ENCODE measurements around the gene SIX1.

Gene SIX1

DNA sequence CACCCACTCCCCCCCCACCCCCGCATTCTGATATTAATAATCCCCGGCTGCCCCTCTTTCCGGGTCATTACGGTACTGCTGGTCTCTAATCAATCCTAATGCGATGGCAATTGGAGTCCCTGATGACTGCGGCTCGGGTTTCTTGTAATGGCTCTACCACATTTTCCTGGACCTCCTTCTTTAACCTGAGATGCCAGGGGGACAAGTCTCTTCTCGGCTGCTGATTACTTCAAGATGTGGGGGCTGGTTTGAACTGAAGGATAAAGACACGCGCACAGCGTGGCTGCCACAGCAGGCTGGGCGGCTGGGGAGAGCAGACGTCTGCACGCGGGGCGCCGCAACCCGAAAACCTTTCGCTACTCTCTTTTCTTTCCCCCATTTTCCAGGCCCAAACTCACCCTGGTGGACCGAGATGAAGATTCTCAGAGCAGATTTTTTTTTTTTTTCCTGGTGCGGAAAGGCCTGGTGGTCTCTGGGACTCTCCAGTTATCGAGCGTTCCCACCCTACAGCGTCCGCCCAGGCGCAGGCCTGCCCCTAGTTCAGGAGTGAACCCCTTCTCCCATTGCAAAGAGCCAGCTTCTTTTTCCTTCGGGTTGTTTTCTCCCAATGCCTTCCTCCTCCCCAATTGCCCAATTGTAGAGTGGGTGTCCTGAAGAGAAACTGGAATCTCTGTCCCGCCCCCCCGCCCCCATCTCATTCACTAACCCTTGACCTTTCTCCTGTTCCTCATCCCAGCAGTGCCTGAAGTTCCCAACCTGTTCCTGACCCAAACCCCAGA, 6.0 kb upstream of the SIX1 start:
- no peak for DNase-seq

DNA sequence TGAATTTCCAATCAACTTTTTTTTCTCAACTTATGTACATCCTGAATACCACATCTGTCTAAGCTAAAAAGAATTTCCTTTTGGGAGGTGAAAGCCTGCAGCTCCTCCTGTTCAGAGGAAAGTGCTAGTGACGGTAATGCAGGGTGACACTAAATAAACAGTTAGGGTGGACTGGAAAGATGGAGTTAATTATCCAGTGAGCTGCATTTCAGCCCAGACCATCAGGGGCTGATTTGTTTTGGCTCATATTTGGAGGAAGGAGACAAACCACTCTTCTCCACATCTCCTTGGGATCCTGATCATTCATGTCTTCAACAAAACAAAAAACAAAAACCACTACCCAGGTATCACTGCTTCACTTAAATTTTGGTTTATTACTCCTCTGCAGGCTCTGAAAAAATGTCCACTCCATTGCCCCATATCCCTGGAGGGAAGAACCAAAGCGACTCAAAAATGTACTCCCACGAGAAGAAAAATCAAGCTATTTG, 5.1 kb upstream of the SIX1 start:
- no peak for DNase-seq

DNA sequence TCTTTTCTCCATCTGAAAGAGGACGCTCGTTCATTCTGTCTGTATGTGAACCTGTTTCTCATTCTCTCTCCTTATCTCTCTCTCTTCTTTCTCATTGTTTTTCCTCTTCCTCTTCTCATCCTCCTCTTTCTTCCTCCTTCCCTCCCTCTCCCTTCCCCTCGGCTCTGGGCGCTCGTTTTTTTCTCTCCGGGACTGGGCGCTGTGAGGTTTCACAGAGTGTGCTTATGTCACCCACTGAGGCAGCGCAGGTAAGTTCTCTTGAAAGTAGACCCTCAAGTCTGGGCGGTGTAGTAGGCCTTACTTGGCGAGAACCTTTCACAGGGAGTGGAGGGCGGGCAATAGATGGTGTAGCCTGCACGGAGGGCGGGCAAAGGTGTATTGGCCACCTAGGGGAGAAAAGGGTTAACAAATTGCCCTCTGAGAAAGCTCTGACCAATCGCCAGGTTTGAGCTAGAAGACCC, 4.5 kb upstream of the SIX1 start:
- no peak for DNase-seq

DNA sequence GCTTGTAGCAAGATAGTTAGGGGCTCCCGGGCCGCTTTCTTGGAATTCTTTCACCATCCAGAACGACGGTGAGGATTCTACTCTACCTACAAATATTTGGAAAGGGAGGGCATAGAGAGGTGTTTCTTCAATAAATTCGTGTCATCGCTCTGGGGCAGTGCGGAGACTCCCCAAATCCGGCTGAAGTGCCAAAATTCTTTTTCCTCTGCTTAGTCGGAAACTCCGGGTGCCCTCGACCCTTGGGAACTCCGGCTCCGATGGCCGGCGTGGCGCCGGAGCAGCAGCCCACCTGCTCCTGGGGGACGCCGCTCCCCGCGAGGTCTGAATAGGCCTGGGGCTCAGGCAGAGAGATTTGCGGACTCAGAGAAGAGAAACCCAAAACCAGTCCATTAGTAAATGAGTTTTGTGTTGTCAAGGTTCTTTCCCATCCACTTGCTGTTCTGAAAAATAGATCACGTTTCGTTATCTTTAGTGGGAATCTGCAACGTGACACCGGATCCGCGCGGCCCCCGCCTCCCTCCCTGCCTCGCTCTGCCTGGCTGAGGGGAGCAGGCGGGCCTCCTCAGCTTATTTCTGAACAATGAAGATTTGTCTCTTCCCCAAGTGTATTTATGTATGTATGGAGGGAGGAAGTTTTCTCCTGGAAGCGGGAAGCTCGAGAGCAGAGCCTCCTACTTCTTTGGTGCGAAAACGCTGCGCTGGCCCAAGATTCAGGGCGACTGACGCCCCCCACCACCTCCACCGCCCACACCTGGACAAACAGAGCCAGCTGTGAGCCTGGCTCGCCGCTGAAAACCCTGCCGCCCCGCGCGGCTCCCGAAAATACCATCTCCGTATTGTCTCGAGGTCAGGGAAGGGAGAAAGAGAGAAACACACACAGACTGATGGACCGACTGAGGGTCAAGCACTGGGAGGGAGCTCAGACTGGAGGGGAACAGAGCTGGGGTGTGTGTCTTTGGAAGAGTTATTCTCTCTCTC, 3.7 kb upstream of the SIX1 start:
- DNase-seq, result no peak

DNA sequence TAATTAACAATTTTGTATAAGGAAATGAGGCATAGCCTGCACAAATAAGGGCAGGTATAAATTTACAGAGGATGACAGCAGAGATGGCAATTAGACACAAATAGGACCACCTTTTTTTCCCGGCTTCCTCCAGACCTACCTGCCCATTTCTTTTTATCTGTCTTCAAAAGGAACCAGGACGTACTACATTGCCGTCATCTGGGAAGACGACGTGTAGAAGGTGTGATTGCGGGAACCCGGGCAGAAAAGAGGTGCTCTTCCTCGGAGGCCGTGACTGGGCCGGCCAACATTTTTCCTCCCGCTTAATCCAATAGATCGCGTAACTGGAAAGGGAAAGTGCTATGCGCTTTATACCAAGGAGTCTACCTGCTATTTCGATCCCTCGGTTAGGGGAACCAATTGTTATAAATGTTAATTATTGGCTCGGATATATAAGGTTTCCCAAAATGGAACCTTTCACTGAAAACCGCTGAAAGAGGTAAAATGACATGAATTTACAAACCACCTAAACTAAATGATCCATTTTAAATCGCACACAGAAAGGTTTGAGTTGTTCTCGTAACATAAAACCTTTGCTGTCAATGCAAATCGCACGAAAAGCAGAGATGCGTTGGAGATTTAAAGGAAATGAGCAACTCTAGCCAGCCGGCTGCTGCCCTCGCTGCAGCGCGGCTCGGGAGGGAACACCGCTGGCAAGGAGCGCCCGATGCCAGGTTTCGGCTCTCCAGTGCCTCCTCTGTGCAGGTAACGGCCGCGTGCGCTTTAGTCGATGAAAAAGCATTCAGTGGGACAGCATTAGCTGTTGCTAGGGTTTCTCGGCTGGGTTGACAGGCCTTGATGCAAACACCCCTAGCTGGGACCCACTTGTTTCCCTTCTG, 2.8 kb upstream of the SIX1 start:
- DNase-seq, result no peak

DNA sequence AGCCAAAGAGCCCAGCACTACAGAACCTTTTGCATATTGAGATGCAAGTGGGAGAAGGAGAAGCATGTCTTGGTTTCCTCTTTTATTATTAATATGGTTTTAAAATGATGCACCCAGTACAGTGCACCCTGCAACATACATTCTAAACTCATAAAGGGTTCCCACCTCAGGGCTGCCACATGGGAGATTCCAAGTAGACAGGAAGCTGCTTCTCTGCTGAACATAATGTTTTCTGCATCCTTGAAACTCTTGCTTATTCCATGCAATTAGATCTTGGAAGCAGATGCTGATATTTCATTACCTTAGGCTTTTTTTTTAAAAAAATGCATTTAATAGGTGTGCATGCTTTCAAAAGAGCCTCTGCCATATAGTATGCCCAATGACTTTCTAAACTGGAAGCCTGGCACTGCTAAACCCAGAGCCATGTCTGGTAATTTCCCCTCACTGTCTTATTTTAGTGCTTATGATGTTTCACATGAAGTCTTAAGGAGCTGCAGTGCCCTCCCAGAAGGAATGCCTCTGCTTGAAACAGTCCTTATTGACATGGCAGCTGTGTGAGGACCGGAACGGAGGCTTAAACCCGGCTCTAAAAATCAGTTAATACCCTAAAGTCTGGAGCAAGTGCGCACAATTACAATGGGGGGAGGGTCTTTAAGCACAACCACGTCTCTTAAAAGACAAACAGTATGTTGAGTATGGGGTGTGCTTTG, 2.0 kb upstream of the SIX1 start:
- no peak for DNase-seq

DNA sequence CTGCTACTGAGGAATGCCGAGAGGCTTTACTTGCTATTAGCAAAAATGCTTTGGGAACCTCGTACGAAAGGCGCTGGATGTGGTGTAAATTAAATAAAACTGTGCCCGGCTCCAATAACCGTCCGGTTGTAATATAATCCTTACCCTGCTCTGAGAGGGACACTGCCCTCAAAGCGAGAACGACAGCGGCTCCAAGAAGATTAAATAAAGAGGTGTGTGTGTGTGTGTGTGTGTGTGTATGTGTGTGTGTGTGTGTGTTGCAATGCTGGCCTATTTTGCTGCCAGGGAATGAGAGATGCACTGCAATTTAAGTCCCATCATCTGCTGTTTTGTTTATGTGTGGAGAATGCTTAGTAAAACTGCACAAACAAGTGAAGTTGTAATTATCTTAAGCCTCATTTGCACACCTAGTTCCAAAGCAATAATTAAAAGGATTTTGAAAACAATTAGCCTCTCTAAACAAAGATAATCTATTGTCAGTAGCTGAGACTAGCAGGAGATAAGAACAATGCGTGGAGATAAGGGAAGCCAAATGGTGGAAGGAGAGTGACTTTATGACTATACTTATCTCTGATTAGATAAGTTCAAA, 1.2 kb upstream of the SIX1 start:
- DNase-seq, result no peak

DNA sequence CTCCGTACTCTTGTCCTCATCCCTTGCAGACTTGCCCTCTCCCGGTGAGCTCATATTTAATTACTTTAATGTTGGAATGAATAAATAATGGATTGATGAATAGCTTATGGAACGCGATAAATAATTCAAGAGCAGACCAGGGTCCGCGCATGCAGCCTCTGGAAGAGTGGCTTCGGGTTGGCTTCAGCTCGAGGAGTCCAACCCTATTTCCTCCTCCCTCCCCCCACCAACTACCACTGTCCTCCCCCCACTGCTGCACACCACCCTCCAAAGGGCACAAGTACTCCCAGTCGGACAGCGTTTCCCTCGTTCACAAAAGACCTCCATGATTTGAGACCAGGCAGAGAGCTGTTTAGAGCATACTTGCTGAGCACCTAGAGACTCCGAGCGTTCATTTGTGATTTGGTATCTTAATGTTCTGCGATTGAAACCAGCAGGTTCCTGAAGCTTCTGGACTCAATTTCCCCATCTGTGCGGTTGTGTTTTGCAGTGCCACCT, 647 bp upstream of the SIX1 start:
- DNase-seq, result peak; percentile 26

DNA sequence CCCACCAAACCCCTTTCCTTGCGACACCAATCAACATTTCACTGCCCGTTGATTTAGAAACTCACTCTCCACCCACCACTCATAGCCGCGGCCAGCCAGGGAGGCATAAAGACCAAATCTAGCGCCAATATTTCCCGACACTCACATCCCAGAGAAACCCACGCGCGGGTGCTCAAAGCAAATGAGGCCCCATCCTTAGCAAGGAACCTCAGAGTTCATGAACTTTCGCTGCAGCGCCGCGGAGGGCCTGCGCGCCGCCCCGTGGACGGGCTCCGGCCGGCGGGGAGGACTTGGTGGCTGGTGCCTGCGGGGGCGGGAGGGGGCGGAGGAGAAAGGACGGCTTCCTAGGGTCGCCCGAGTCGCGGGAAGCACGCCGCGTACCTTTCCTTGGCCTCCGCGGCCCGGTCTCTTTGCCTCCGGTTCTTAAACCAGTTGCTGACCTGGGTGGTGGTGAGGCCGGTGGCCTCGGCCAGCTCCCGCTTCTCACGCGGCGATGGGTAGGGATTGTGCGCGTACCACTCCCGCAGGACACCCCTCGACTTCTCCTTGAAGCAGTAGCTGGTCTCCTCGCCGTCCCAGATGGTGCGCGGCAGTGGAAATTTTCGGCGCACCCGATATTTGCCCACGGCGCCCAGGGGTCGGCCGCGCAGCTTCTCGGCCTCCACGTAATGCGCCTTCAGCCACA, 886 bp downstream of the SIX1 start:
- no peak for DNase-seq

DNA sequence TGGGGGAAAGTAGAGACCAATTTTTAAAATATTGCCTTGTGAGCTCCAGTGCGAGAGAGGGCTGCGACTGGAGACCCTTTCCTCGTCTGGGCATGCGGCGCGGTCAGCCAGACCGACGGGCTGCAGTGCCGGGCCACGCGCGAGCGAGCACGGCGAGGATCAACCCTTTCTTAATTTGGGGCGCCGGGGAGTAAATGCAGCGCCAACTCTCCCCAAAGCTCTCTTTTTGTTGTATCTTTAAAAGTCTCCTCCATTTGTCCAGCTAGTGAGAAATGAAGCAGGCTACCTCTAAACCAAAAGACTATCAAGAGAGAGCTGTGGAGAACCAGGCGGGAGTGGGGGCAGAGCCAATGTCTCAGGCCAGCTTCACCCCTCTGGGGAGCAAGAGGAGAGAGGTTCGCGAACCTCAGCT, 1.4 kb downstream of the SIX1 start:
- DNase-seq, result no peak

DNA sequence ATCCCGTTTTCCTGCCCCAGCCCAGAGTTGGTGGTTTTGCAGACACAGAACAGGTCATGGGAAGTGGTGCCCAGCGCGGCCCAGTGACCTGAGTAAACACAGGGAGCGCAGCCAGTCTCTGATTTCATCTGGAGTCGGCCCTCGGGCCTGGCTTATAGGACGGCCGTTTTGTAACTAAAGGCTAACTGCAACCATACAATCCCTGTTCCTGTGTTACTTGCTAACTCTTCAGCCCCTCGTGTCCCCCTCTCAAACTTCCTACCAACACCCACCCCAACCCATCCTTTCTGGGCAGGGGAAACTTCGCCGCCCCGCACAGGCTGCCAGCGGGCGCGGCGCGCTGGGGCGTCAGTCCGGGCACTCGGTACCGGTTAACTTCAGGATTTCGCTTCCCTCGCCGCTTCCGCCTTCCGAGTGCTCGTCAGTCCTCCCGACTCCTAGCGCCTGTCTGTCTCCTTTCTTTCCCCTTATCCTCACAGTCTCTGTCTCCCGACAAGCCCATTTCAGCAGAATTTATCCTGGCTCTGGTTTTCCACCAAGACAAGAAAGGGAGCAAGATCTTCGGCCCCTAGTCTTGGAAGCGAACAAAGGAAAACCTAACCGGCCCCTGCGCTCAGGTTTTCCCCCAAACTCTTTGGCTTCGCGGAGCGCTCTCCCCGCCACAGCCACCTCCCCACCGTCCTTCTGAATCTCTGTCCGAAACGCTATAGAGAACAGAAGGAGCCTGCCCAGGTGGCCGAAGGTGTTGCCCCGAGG, 2.0 kb downstream of the SIX1 start:
- no peak for DNase-seq

DNA sequence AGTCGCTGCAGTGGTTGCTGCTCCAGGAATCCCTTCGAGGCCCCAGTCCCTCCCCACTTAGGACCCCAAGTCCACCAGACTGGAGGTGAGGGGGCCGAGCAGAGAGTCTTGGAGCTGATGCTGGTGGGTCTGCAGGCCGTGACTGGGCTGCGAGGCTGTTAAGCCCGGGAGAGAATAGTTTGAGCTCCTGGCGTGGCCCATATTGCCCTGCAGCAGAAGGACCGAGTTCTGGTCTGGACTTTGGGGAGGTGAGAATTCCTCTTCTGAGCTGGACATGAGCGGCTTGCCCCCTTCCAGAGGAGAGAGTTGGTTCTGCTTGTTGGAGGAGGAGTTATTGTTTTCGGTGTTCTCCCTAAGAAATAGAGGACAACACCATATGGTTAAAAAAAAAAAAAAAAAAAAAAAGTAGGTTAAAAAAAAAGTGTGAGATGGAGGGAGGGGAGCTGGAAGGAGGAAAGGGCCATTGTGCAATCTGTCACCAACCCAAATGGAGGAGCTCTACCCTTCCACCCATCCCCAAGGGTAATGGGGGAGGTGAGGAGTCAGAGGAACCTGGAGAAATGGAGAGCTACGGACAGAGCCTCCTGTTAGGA, 3.0 kb downstream of the SIX1 start:
- DNase-seq, result no peak

DNA sequence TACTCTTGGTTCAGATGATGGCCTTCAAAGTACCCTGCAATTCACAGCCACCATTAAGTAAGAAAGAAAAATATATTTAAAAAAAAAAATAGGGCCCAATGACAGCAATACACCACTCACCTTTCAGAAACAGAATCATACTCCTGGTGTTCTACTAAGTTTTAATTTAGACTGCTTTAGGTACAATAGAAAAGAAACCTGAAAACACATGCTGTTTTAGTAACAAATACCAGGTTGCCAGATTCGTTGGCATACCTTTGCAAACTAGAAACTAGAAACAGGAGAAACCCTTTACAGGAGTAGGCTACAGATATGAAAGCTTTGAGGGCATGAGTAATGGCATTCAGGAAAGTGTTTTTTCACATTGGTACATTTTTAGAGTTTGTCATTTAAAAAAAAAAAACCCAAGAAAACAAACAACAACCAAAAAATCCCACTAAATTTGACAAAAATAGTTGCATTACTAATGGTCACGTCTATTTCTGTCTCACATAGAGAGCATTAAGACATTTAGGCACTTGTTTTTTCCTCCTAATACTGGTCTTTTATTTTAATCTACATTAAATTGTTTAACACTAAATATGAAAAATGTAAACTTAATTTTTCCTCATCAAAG, 4.0 kb downstream of the SIX1 start:
- DNase-seq, result no peak

DNA sequence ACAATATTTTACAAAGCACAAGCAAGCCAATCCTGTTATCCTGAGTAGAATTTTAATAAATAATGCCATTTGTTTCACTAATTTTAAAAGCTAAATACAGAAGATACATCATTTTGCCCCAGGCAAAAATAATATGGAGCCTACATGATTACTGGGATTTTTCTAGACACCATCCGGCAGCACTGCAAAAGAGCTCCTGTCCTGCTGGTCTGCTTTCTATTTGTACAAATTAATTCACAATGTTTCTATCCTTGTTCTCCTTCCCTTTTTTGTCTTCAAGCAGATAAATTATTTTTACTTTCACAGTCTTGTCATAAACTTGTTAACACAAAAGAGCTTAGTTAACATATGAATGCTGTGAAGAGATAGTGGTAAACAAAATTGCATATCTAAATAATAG, 4.6 kb downstream of the SIX1 start:
- no peak for DNase-seq

DNA sequence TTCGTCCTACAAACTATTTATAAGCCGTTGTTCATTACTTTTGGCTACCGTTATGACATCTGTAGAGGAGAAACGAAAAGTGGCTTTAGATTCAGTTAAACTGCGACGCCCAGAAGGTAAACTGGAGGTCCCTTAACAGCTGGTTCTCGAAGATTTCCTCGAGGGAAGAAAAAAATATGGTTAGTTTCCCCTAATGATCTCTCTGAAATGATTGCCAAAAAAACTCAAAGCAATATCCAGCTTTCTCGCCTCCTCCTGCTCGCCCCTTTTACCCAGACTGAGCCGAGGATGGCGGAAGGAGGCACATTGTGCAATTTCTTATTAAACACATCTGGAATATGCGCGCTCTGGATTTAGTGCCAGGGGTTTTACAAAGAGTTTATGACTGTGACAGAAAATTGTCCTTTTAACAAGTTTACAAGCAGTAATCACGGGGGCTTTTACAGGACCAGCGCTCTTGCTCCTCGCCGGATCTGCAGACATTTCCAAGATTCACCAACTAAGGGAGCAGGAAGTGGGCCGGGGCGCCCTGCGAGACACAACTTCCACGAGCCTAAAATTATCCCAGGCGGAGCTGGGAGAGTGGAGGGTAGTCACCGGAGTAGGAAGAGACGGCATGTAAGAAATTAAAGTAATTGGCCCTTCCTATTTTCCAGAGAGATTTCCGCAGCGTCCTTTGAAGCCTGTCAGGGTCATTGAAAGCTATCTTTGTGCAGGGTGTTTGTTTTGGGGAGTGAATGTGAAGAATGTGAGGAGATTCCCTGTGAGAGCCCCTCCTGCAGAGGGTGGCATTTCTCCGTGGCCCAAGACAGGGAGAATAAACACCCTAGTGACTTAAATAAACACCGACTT, 5.6 kb downstream of the SIX1 start:
- no peak for DNase-seq

DNA sequence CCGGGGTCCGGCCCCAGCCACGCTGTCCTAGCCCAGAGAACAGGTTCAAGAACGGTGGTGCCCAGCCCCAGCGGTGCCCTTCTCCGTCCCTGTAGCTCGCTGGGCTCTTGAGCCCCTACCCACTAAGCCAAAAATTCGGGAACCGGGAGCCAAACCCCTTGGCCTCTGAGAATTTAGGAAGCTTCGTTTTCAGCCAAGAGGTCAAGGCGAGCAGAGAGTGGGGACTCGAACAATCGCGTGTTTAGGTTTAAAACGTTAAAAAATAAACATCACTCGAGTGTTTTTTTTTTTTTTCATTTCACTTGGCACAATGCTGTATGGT, 6.2 kb downstream of the SIX1 start:
- no peak for DNase-seq

DNA sequence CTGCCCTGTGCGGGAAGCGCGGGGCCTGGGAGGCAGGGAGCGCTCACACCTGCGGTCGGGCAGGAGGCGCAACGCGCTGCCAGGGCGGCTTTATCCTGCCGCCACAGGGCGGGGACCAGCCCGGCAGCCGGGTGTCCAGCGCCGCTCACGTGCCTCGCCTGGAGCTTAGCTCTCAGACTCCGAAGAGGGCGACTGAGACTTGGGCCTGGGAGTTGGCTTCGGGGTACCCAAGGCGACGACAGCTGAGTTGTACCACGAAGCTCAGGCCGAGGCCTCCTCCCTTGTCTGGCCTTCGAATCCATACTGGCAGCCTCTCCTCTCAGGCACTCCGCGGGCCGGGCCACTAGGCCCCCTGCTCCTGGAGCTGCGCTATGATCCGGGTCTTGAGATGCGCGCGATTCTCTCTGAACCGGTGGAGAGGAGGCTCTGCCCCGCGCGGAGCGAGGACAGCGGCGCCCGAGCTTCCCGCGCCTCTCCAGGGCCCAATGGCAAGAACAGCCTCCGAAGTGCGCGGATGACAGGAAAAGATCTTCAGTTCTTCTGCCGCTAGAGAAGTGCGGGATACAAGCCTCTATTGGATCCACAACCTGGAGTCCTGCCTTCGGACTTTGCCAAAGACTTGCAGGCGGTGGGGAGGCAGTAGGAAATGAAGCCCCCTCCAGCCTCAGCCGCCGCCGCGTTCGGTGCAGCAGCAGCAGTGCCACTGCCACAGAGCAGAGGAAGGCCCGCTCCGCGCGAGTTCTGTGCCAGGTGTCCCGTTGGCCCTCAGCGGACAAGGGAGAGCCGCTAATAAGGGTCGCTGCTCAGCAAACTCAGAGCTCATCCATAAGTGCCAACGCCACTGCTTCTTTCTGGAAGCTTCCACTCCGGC, 6.8 kb downstream of the SIX1 start:
- no peak for DNase-seq

Data from NCI-H774 (cell line).